Measurements from ENCODE around the gene GOLGA1. TPM values are rescaled to one million over a fixed set of nuclear protein-coding genes. Genes with fewer than 3 reads are reported as not detected.
"Not testable (repeated sequence)": the region's sequence is repeated elsewhere in the genome, so short reads cannot be mapped to it uniquely, and the experiment has no call there.

The GOLGA1 gene
- total and polyA plus RNA-seq, 4 donors = 7.9 to 20.4 (median 13.3) TPM

DNA sequence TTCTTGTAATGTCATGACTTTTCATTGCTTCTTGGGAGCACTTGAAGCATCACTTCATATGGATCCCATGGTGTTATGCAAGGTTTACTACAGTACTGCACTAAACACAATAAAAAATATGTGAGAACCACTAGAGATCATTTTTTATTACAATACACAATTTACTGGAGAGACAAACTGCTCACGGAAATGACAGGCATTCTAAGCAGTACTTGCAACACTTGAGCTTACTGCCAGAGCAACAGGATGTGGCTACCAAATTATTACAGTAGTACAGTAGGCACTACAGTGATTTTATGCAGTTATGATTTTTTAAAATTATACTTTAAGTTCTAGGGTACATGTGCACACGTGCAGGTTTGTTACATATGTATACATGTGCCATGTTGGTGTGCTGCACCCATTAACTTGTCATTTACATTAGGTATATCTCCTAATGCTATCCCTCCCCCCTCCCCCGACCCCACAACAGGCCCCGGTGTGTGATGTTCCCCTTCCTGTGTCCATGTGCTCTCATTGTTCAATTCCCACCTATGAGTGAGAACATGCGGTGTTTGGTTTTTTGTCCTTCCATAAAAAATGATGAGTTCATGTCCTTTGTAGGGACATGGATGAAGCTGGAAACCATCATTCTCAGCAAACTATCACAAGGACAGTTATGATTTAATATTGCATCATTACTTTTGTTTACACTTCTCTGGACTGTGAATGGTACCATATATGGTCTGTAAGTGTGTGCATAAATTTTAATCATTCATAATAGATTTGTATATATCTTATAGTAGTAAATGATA is 25.1 kb upstream of the GOLGA1 start:
- intact Hi-C loops (cut with DNase I); H3K36me3 ChIP-seq (ENCODE audit: control insufficient read depth in 1 of 2, insufficient read depth in 2 of 2, low read length in 1 of 2); H3K4me3 ChIP-seq (ENCODE audit: low read length in 2 of 2); DNase-seq; H3K9me3 ChIP-seq (ENCODE audit: control insufficient read depth, low read length); H3K27ac ChIP-seq (ENCODE audit: low read depth in 1 of 2, low read length in 2 of 2); H3K27me3 ChIP-seq (ENCODE audit: control insufficient read depth in 1 of 2, insufficient read depth in 2 of 2, low read length in 1 of 2); H3K4me1 ChIP-seq (ENCODE audit: control insufficient read depth in 1 of 2, insufficient read depth in 2 of 2, low read length in 2 of 2); ATAC-seq (ENCODE audit: low FRiP score): not testable (repeated sequence)
- 75 to 87% methylated on average over 5 of the region's 5 CpGs for WGBS, 2 donors

DNA sequence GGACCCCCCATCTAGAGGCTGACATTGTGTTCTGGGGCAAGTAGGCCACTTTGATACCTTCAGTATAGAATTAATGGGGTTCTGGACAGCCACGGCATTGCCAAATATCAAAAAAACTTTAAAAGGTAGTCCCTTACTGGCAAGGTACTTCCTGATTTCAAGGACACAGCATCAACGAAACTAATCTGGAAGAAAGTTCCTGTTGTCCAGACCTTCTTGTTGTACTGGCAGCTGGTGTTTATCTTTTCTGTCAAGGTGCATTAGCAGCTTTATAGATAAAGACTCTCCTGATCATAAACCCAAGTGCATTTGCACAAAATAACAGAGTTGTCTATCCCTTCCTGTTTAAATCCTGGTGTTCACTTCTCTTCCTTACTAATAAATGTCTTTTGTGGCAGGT is 23.7 kb upstream of the GOLGA1 start:
- Histone ChIP-seq H3K27me3 (ENCODE audit: control insufficient read depth in 1 of 2, insufficient read depth in 2 of 2, low read length in 1 of 2) (no peaks in the 10 kb centered on the region), H3K4me3 (ENCODE audit: low read length in 2 of 2) (no peak overlapping the region), H3K27ac (ENCODE audit: low read depth in 1 of 2, low read length in 2 of 2) (no peak overlapping the region), H3K9me3 (ENCODE audit: control insufficient read depth, low read length) (no peaks in the 10 kb centered on the region), H3K36me3 (ENCODE audit: control insufficient read depth in 1 of 2, insufficient read depth in 2 of 2, low read length in 1 of 2) (no peaks in the 10 kb centered on the region), H3K4me1 (ENCODE audit: control insufficient read depth in 1 of 2, insufficient read depth in 2 of 2, low read length in 2 of 2) (no peaks in the 10 kb centered on the region)
- DNase-seq = no peak
- WGBS, 2 donors = 86 to 91% methylated on average over 2 of the region's 2 CpGs
- intact Hi-C loops (cut with DNase I) = no loop called here
- ATAC-seq (ENCODE audit: low FRiP score) = no peak

DNA sequence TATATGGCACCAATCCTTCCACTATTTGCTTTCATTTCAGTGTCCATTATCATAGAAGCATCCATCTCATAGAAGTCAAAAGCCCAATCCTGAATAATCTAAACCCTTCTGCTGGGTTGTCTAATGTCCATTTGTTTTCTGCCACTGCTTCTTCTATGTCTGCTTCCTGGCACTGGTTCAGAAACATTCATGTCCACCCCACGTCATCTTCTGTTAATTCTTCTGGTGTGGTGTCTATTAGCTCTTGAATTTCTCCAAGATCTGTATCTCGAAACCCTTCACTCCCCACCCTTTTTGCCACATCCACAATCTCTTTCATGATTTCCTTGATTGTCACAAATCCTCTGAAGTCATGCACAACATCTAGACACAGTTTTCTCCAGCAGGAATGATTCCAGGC is 23.2 kb upstream of the GOLGA1 start:
- no peak overlapping the region for H3K27ac ChIP-seq (ENCODE audit: low read depth in 1 of 2, low read length in 2 of 2)
- no peaks in the 10 kb centered on the region for H3K27me3 ChIP-seq (ENCODE audit: control insufficient read depth in 1 of 2, insufficient read depth in 2 of 2, low read length in 1 of 2)
- intact Hi-C loops (cut with DNase I) = no loop called here
- no peak overlapping the region for H3K4me3 ChIP-seq (ENCODE audit: low read length in 2 of 2)
- ATAC-seq (ENCODE audit: low FRiP score) (no peak), DNase-seq (no peak)
- H3K36me3 ChIP-seq (ENCODE audit: control insufficient read depth in 1 of 2, insufficient read depth in 2 of 2, low read length in 1 of 2) = no peaks in the 10 kb centered on the region
- H3K4me1 ChIP-seq (ENCODE audit: control insufficient read depth in 1 of 2, insufficient read depth in 2 of 2, low read length in 2 of 2) = no peaks in the 10 kb centered on the region
- H3K9me3 ChIP-seq (ENCODE audit: control insufficient read depth, low read length) = no peaks in the 10 kb centered on the region
- WGBS, 2 donors = 80 to 93% methylated on average over 2 of the region's 2 CpGs

DNA sequence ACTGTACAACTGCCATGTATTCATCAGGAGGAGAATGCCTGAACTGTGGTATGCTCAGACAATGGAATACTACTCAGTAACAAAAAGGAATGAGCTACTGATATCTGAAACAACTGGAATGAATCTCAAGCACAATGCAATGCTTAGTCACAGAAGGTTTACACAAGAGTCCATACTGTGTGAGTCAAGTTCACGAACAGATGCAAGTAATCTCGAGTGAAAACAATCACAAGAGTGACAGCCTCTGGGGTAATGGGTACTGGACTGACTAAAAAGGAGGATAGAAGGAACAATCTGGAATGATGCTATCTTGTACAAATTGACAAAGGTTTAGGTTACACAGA is 19.5 kb upstream of the GOLGA1 start:
- 91 to 94% methylated on average over 2 of the region's 2 CpGs for WGBS, 2 donors
- DNase-seq (no peak), ATAC-seq (ENCODE audit: low FRiP score) (no peak)
- intact Hi-C loops (cut with DNase I) = no loop called here
- Histone ChIP-seq H3K4me3 (ENCODE audit: low read length in 2 of 2) (no peak overlapping the region), H3K9me3 (ENCODE audit: control insufficient read depth, low read length) (no peaks in the 10 kb centered on the region), H3K27me3 (ENCODE audit: control insufficient read depth in 1 of 2, insufficient read depth in 2 of 2, low read length in 1 of 2) (no peaks in the 10 kb centered on the region), H3K36me3 (ENCODE audit: control insufficient read depth in 1 of 2, insufficient read depth in 2 of 2, low read length in 1 of 2) (no peaks in the 10 kb centered on the region), H3K4me1 (ENCODE audit: control insufficient read depth in 1 of 2, insufficient read depth in 2 of 2, low read length in 2 of 2) (no peaks in the 10 kb centered on the region), H3K27ac (ENCODE audit: low read depth in 1 of 2, low read length in 2 of 2) (no peak overlapping the region)

DNA sequence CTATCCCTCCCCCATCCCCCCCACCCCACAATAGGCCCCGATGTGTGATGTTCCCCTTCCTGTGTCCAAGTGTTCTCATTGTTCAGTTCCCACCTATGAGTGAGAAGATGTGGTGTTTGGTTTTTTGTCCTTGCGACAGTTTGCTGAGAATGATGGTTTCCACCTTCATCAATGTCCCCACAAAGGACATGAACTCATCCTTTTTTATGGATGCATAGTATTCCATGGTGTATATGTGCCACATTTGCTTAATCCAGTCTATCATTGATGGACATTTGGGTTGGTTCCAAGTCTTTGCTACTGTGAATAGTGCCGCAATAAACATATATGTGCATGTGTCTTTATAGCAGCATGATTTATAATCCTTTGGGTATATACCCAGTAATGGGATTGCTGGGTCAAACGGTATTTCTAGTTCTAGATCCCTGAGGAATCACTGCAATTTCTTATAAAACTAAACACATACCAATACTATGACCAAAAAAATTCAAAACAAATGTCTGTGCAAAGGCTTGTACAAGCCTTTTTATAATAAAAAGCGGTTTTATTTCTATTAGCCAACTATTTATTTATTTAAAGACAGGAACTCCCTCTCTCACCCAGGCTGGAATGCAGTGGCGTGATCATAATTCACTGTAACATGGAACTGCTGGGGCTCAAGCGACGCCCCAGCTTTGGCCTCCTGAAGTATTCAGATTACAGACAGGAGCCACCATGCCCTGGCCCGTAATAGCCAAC is 19.0 kb upstream of the GOLGA1 start:
- H3K4me1 ChIP-seq (ENCODE audit: control insufficient read depth in 1 of 2, insufficient read depth in 2 of 2, low read length in 2 of 2); intact Hi-C loops (cut with DNase I); DNase-seq; ATAC-seq (ENCODE audit: low FRiP score); H3K36me3 ChIP-seq (ENCODE audit: control insufficient read depth in 1 of 2, insufficient read depth in 2 of 2, low read length in 1 of 2); H3K4me3 ChIP-seq (ENCODE audit: low read length in 2 of 2); H3K27me3 ChIP-seq (ENCODE audit: control insufficient read depth in 1 of 2, insufficient read depth in 2 of 2, low read length in 1 of 2); H3K27ac ChIP-seq (ENCODE audit: low read depth in 1 of 2, low read length in 2 of 2); H3K9me3 ChIP-seq (ENCODE audit: control insufficient read depth, low read length): not testable (repeated sequence)
- 72 to 88% methylated on average over 9 of the region's 9 CpGs for WGBS, 2 donors

DNA sequence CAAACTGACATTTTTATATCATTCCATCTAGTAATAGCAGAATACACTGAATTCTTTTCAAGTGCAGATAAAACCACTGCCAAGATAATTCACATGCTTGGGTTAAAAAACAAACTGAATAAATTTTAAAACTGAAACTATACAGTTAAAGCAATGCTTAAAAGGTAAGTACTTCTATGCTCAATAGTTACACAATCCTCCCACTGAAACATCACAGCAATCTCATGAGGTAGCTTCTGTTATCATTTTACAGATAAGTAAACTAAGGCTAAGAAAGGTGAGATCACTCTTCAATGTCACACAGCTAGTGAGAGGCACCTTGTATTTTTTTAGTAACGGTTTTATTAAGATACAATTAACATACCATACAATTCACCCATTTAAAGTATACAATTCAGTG is 13.4 kb upstream of the GOLGA1 start:
- intact Hi-C loops (cut with DNase I) = no loop called here
- Histone ChIP-seq H3K27me3 (ENCODE audit: control insufficient read depth in 1 of 2, insufficient read depth in 2 of 2, low read length in 1 of 2) (no peaks in the 10 kb centered on the region), H3K4me3 (ENCODE audit: low read length in 2 of 2) (no peak overlapping the region), H3K36me3 (ENCODE audit: control insufficient read depth in 1 of 2, insufficient read depth in 2 of 2, low read length in 1 of 2) (no peaks in the 10 kb centered on the region), H3K9me3 (ENCODE audit: control insufficient read depth, low read length) (no peaks in the 10 kb centered on the region), H3K4me1 (ENCODE audit: control insufficient read depth in 1 of 2, insufficient read depth in 2 of 2, low read length in 2 of 2) (no peaks in the 10 kb centered on the region), H3K27ac (ENCODE audit: low read depth in 1 of 2, low read length in 2 of 2) (no peak overlapping the region)
- ATAC-seq (ENCODE audit: low FRiP score) = no peak
- WGBS, 2 donors = 82% methylated on average over 1 of the region's 1 CpG
- DNase-seq = no peak

DNA sequence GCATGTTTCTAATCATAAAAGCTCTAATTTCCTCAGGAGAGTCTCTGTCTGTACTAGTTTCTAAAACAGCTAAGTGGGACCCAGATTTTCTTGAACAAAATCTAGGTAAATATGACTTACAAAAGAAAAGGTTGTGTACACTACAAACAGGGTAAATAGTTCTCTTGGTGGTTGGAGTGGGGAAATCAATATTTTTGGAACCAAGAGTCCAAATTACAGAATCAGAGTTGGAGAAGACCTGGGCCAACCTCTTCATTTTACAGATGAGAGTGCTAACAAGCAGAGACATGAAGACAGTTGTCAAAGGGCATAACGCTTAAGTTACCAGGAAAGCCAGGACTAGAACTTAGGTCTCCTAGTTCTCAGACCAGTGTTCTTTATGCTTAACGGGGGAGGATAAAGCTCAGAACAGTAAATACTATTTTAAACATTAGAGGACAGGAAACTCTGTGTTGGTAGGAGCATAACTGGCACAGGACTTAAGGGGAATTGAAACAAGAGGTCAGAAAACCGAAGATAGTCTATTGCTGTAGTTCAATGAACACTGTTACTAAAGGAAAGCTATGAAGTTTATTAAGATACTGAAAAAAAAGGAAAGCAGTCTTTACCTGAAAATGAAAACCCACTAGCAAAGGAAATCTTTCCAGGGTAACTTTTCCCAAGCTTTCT is 9.3 kb upstream of the GOLGA1 start:
- WGBS, 2 donors = 89 to 96% methylated on average over 3 of the region's 3 CpGs
- no peaks in the 10 kb centered on the region for H3K4me1 ChIP-seq (ENCODE audit: control insufficient read depth in 1 of 2, insufficient read depth in 2 of 2, low read length in 2 of 2)
- no peaks in the 10 kb centered on the region for H3K36me3 ChIP-seq (ENCODE audit: control insufficient read depth in 1 of 2, insufficient read depth in 2 of 2, low read length in 1 of 2)
- intact Hi-C loops (cut with DNase I) = no loop called here
- no peaks in the 10 kb centered on the region for H3K27me3 ChIP-seq (ENCODE audit: control insufficient read depth in 1 of 2, insufficient read depth in 2 of 2, low read length in 1 of 2)
- ATAC-seq (ENCODE audit: low FRiP score) (no peak), DNase-seq (no peak)
- H3K27ac ChIP-seq (ENCODE audit: low read depth in 1 of 2, low read length in 2 of 2) = no peak overlapping the region
- no peak overlapping the region for H3K4me3 ChIP-seq (ENCODE audit: low read length in 2 of 2)
- no peaks in the 10 kb centered on the region for H3K9me3 ChIP-seq (ENCODE audit: control insufficient read depth, low read length)

DNA sequence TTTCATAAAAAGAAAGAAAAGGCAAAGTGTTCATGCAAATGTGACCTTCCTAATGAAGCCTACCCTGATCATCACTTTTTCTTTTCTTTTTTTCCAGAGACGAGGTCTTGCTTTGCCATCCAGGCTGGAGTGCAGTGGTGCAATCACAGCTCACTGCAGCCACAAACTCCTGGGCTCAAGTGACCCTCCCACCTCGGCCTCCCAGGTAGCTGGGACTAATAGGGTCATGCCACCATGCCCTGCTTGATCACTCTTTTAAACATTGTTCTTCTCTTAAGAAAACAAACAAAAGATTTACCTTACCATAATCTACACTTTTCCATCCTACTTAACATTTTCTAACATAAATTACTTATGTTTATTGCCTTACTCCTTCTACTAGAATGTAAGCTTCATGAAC is 8.5 kb upstream of the GOLGA1 start:
- ATAC-seq (ENCODE audit: low FRiP score) (no peak), DNase-seq (no peak)
- no peak overlapping the region for H3K4me3 ChIP-seq (ENCODE audit: low read length in 2 of 2)
- H3K9me3 ChIP-seq (ENCODE audit: control insufficient read depth, low read length) = no peaks in the 10 kb centered on the region
- 87 to 92% methylated on average over 2 of the region's 2 CpGs for WGBS, 2 donors
- H3K27me3 ChIP-seq (ENCODE audit: control insufficient read depth in 1 of 2, insufficient read depth in 2 of 2, low read length in 1 of 2) = no peaks in the 10 kb centered on the region
- H3K4me1 ChIP-seq (ENCODE audit: control insufficient read depth in 1 of 2, insufficient read depth in 2 of 2, low read length in 2 of 2) = no peaks in the 10 kb centered on the region
- intact Hi-C loops (cut with DNase I) = no loop called here
- H3K36me3 ChIP-seq (ENCODE audit: control insufficient read depth in 1 of 2, insufficient read depth in 2 of 2, low read length in 1 of 2) = no peaks in the 10 kb centered on the region
- no peak overlapping the region for H3K27ac ChIP-seq (ENCODE audit: low read depth in 1 of 2, low read length in 2 of 2)
